GM12865 (cell line): ENCODE data around the gene ERGIC1.

Experiments
- DNase-seq: peaks from one replicate; pipeline ENCODE4 v3.0.0; 2010; ENCODE audit warnings: low read depth
- H3K4me3 ChIP-seq: 2 replicates; pipeline ENCODE4 v1.5.1; 2011; ENCODE audit warnings: mild to moderate bottlenecking, low read depth, low read length, control low read depth
- TF ChIP-seq, protein P1 (sequence below): IDR thresholded peaks from 2 replicates; pipeline ENCODE4 v1.5.1; 2011; ENCODE audit warnings: low read length, control low read depth, low read depth, inconsistent platforms; ENCODE audit not compliant: insufficient read depth; ENCODE audit errors: missing control alignments

ERGIC1 gene

DNA sequence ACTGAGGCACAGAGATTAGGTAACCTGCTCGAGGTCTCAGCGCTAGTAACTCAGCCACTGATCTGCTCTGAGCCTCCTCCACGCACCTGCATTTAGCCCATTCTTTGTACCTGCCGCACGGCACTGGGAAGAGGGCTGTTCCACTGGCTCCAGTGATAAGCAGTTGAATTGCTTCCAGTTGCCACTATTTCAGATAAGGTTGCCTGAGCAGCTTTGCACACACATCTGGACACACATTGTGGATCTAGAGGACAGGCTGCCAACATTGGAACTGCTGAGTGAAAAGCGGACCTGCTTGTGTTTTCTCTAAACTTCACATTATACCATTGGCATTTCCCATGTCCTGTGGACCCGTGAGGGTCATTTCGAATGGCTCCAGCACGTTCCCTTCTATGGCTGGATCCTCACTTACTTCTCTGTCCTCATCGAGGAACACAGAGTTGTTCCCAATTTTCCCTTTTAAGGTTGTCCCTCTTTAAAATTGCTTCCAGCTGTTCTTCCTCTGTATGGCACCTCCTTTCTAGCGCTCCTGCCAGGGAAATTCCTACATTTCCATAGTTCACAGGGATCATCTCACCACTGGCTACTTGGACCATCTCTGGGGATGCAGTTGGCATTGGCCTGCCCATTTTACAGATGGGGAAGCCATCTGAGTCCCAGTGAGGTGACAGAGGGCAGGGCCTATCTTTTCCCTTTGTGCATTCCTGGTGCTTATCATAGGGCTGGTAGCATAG, 79.2 kb downstream of the ERGIC1 start:
- H3K4me3 ChIP-seq = no peak overlapping the region
- TF ChIP-seq, protein P1, sequence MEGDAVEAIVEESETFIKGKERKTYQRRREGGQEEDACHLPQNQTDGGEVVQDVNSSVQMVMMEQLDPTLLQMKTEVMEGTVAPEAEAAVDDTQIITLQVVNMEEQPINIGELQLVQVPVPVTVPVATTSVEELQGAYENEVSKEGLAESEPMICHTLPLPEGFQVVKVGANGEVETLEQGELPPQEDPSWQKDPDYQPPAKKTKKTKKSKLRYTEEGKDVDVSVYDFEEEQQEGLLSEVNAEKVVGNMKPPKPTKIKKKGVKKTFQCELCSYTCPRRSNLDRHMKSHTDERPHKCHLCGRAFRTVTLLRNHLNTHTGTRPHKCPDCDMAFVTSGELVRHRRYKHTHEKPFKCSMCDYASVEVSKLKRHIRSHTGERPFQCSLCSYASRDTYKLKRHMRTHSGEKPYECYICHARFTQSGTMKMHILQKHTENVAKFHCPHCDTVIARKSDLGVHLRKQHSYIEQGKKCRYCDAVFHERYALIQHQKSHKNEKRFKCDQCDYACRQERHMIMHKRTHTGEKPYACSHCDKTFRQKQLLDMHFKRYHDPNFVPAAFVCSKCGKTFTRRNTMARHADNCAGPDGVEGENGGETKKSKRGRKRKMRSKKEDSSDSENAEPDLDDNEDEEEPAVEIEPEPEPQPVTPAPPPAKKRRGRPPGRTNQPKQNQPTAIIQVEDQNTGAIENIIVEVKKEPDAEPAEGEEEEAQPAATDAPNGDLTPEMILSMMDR = no peak
- no peak for DNase-seq

DNA sequence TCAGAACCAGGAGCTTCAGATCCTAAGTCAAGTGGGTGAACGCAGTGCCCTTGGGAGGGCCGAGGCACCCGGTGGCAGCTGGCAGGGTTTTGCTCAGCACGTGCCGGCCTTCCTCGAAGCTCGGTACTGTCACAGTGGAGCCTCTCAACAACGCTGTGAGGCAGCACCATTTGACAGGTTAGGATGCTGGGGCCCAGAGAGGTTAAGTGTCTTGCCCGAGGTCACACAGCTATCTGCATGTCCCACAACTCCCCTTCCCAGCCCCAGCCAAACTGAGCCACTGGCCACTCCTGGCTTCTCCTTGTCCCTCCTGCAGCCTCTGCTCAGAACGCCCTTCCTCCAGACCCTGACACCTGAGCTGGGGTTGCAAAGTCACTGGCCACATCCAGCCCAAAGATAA, 81.5 kb downstream of the ERGIC1 start:
- TF ChIP-seq, protein P1 = no peak
- no peak for DNase-seq
- no peak overlapping the region for H3K4me3 ChIP-seq

DNA sequence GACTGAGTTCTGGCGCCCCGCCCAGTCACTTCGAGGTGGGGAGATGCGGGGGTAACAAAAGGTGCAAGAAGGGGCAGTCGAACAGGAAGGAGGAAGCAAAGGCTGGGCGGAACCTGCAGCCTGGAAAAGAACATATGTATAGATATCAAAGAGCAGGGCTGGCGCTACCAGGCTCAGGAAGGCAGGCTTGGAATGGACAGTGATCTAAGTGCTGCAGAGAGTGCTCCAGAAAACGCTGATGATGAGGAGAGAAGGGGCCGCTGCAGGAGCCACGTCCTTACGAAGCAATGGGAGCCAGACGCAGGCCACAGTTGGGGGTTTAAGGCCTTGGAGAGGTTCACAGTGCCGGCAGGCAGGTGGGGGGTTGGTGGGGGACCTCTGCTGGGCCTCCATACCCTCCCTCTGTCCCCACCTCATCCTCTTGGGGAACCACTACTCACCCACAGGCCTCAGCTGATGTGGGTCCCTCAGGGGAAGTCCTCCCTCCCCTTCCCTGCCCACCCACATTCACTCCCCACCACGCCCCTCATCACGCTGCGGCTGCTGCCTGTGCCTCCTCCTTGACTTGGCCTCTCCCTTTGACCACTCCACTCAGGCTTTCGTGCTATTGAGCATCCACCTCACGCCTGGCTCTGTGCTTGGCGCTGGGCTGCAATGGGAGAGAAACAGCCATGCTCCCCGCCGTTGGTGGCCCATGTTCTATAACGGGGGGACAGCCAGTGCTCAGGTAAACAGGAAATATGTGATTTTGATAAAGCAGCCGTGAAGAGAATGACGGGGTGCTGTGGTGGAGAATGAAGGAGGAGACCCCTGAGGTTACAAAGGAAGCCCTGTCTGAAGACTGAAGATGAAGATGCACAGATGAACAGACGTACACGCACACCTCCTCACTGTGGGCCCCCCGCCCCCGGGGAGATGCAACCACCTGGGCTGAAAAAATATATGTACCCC, 84.6 kb downstream of the ERGIC1 start:
- no peak for DNase-seq
- no peak overlapping the region for H3K4me3 ChIP-seq
- TF ChIP-seq, protein P1 = no peak

DNA sequence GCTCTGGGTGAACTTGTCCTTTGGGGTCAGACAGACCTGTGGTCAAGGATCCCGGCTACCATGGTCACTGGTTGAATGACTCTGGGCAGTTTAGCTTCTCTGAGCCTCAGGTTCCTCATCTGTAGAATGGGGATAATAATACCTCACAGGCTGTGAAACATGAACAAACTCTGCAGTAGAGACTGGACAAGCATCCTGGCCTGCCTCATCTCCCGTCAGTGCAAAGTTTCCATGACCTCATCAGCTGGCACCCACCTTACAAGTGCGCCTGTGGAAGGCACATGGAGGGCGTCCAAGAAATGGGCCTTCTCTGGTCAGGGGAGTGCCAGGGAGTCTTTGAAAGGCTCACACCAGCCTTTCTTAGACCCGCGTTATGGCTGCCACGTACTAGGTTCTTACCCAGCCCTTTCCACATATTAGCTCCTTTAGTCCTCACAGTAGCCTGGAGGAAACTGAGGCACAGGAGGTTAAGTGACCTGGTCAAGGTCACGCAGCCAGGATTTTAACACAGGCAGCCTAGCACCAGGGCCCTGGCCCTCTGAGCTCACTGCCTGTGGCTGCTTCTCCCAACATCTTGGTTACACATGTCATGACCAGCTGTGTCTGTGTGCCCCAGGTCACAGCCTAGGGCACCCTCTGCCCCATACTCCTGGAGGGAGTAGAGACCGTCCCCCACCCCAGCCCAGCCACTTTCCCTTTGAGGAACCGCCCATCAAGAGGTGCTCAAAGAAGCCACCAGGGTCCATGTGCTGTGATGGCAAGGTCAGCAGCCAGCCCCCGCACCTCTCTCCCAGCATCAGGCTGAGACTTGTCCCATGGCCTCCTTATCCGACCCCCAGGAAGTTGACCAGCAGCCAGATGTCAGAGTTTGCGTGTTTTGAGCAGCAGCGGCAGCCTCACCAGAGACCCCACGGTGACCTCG, 85.7 kb downstream of the ERGIC1 start:
- H3K4me3 ChIP-seq = no peak overlapping the region
- no peak for DNase-seq
- TF ChIP-seq, protein P1 = no peak

DNA sequence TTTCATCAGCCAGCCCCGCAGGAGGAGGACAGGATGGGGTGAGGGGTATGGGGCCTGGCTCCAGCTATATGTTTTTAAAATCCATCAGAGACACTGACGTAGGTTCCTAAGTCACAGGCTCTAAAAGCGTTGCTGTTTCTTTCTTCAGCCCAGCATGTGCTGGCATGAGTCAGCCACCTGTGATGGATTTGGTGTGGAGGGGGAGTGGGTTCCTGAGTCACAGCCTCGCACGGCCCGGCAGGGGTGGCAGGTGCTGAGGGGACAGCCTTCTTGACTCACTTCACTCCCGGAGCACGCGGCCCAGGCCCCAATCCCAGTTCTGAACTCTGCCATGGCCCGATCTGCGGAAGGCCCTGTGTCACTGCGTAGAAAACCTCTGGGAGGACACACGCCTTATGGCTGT, 86.4 kb downstream of the ERGIC1 start:
- H3K4me3 ChIP-seq = no peak overlapping the region
- TF ChIP-seq, protein P1 = no peak
- no peak for DNase-seq

DNA sequence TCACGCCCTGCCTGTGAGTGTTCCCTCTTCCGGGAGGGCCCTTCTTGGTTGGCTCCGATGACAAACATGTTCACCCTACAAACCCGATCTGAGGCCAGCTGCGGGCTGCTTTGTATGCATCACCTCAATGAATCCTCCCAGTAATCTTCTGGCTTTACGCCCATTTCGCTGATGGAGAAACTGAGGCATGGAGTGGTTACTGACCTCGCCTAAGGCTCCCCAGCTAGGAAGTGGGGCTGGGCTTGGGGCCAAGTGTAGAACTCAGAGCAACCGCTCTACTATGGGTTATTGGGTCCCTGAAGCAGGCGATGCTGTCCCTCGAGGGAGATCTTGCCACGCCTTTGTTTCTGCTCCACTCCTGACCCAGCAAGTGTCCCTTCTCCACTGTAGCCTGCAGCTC, 86.9 kb downstream of the ERGIC1 start:
- TF ChIP-seq, protein P1 = no peak
- no peak overlapping the region for H3K4me3 ChIP-seq
- DNase-seq = no peak
